Endodermal cell (in vitro differentiated cells): ENCODE measurements around the gene DGKA. TPM values are rescaled to one million over a fixed set of nuclear protein-coding genes. Genes with fewer than 3 reads are reported as not detected.

Experiments
- DNase-seq: peaks from one replicate; pipeline ENCODE4 v3.0.0-alpha.2; 2017
- H3K27ac ChIP-seq: 2 replicates; pipeline ENCODE4 v1.5.1; 2013; ENCODE audit warnings: mild to moderate bottlenecking, low read depth, low read length, moderate library complexity
- H3K27me3 ChIP-seq: 2 replicates; pipeline ENCODE4 v1.6.1; 2013; ENCODE audit warnings: mild to moderate bottlenecking, low read length, moderate library complexity; ENCODE audit not compliant: insufficient read depth, control insufficient read depth, poor library complexity, severe bottlenecking
- H3K36me3 ChIP-seq: 2 replicates; pipeline ENCODE4 v1.7.0; 2013; ENCODE audit warnings: mild to moderate bottlenecking, low read length, moderate library complexity; ENCODE audit not compliant: control insufficient read depth, insufficient read depth
- H3K4me1 ChIP-seq: one replicate; pipeline ENCODE4 v1.7.0; 2013; ENCODE audit warnings: low read length; ENCODE audit not compliant: control insufficient read depth, insufficient read depth
- H3K4me3 ChIP-seq: 2 replicates; pipeline ENCODE4 v1.5.1; 2013; ENCODE audit warnings: mild to moderate bottlenecking, low read length, moderate library complexity
- H3K9ac ChIP-seq: 2 replicates; pipeline ENCODE4 v1.6.1; 2013; ENCODE audit warnings: mild to moderate bottlenecking, low read length, moderate library complexity; ENCODE audit not compliant: poor library complexity, severe bottlenecking; ENCODE audit errors: extremely low read depth
- H3K9me3 ChIP-seq: 2 replicates; pipeline ENCODE4 v1.6.1; 2013; ENCODE audit warnings: mild to moderate bottlenecking, low read length, moderate library complexity; ENCODE audit not compliant: control insufficient read depth
- H3K27ac Mint-ChIP-seq: 2 replicates; pipeline ENCODE4 v1.8.0; 2020; ENCODE audit warnings: mixed read lengths
- H3K27me3 Mint-ChIP-seq: 2 replicates; pipeline ENCODE4 v1.8.0; 2021; ENCODE audit warnings: mild to moderate bottlenecking, mixed read lengths; ENCODE audit not compliant: insufficient read depth
- H3K36me3 Mint-ChIP-seq: 2 replicates; pipeline ENCODE4 v1.8.0; 2020; ENCODE audit warnings: low read depth, mixed read lengths
- H3K4me1 Mint-ChIP-seq: 2 replicates; pipeline ENCODE4 v1.8.0; 2020; ENCODE audit warnings: mixed read lengths
- H3K4me3 Mint-ChIP-seq: 2 replicates; pipeline ENCODE4 v1.8.0; 2020; ENCODE audit warnings: mild to moderate bottlenecking, moderate library complexity, mixed read lengths
- H3K9me3 Mint-ChIP-seq: 2 replicates; pipeline ENCODE4 v1.8.0; 2020; ENCODE audit warnings: mild to moderate bottlenecking, mixed read lengths
- CTCF ChIP-seq: fragments of 200-600 bp; sonication (generic); conservative IDR thresholded peaks from 2 replicates; pipeline ENCODE4 v1.5.0; 2021; ENCODE audit warnings: antibody characterized with exemption, mild to moderate bottlenecking
- whole genome bisulfite sequencing, 2 experiments: methylation state at CpG; one replicate each; pipeline versions ENCODE4 v1.1.5 to v1.1.7; 2013; ENCODE audit warnings: missing lambda C conversion rate in 2 of 2, mixed read lengths in 1 of 2; ENCODE audit not compliant: insufficient coverage in 1 of 2, insufficient read length in 1 of 2; 5-methylcytosine and 5-hydroxymethylcytosine counted together
- total RNA-seq, 2 donors: library from RNA; stranded (reverse); fragmentation: NEBNext Ultra II Directional in 1 of 2; extraction: Animal tissue kit (Norgen Biotek cat#: 25700) in 1 of 2; gene quantifications; 2 replicates in 1 of 2; 3 replicates in 1 of 2; pipeline ENCODE4 v1.2.1, GENCODE V29; 2021

Gene DGKA
- total RNA-seq, 2 donors from 2014 or later = 10.2 to 11.1 TPM

DNA sequence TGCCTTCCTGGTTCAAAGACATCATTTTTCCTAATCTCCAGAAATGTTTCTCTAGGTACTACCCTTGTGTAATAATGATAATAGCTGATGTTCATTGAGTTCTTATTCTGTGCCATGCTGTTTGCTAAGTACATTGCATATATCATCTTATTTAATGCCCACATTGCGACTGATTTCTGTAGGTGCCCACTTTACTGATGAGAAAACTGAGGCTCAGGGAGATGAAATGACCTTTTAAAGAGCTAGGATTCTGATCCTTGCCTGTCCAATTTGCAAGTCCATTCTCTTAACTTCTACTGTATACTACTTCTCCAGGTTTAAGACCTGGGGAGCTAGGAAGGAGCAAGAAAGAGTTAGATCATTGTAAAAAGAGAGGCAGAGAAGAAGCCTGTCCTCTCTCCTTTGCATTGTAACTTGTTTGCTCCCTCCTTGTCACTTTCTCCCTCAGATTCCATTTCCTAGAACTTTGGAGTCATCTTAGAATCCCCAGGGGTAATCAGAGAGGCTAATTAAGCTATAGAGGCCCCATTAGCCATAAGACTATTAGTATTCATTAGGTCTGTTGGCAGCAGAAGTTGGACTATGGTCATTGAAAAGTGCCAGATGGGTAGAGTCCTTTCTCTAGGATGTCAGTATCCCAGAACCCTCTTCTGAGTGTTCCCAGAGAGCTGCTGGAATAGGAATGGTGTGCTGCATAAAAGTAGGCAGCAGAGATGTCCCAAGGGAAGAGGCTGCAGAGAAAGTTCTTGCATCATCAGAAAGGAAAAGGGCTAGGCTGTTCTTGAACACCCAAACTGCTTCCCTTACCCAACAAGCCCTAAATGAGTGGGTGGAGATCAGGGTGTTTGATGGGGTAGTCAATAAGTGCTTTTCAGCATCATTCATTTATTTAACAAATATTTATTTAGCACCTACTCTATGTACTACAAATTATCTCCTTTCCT, 3.1 kb downstream of the DGKA start:
- Histone ChIP-seq H3K9ac (no peak overlapping the region), H3K9me3 (no peaks in the 10 kb centered on the region), H3K27me3 (peaks cover 39% of the 10 kb centered on the region), H3K4me3 (no peak overlapping the region), H3K27ac (no peak overlapping the region), H3K36me3 (no peaks in the 10 kb centered on the region), H3K4me1 (peaks cover 6% of the 10 kb centered on the region)
- Mint-ChIP-seq H3K36me3 (no peaks in the 10 kb centered on the region), H3K27me3 (peaks cover 72% of the 10 kb centered on the region), H3K4me3 (no peak overlapping the region), H3K4me1 (peaks cover 11% of the 10 kb centered on the region), H3K9me3 (no peaks in the 10 kb centered on the region), H3K27ac (no peak overlapping the region)
- DNase-seq = no peak
- 100% methylated on average over 1 of the region's 1 CpG for WGBS, 2 experiments
- TF ChIP-seq CTCF = no peak

DNA sequence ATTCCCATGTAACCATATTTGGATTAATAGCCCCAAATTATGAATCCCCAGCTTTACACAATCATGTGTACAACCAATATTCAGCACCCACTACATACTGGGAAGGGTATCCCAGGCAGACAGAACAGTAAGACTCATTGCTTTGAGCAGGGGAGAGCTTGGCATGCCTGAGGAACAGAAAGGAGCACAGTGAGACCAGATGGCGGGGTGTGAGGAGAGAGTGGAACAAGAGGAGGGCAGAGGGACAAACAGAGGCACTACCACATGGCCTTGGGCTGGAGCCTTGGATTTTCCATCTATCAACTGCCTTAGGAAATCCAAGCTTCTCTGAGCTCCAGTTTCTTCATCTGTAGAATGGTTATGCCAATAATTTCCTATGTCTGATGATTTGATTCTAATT, 3.8 kb downstream of the DGKA start:
- no peaks in the 10 kb centered on the region for H3K9me3 ChIP-seq
- DNase-seq = no peak

GRCh38 chr12:55935738-55936151, 4.8 kb downstream of the DGKA start:
- DNase-seq = peak; percentile 68
- H3K27ac ChIP-seq = no peak overlapping the region

More for the DNA sequence above, 3.8 kb downstream of the DGKA start:
- peaks cover 74% of the 10 kb centered on the region for H3K27me3 Mint-ChIP-seq
- Histone ChIP-seq H3K4me1 (peaks cover 6% of the 10 kb centered on the region), H3K27me3 (peaks cover 41% of the 10 kb centered on the region), H3K36me3 (no peaks in the 10 kb centered on the region), H3K27ac (no peak overlapping the region), H3K4me3 (no peak overlapping the region), H3K9ac (no peak overlapping the region)
- no peak overlapping the region for H3K27ac Mint-ChIP-seq
- peaks cover 11% of the 10 kb centered on the region for H3K4me1 Mint-ChIP-seq
- no peak for TF ChIP-seq CTCF
- H3K4me3 Mint-ChIP-seq = no peak overlapping the region
- no peaks in the 10 kb centered on the region for H3K9me3 Mint-ChIP-seq
- H3K36me3 Mint-ChIP-seq = no peaks in the 10 kb centered on the region
- WGBS, 2 experiments = 81 to 100% methylated on average over 1 of the region's 1 CpG

More at GRCh38 chr12:55935738-55936151, 4.8 kb downstream of the DGKA start:
- H3K27me3 Mint-ChIP-seq = peaks cover 76% of the 10 kb centered on the region
- Histone ChIP-seq H3K4me1 (peaks cover 6% of the 10 kb centered on the region), H3K36me3 (no peaks in the 10 kb centered on the region), H3K4me3 (no peak overlapping the region), H3K27me3 (peaks cover 41% of the 10 kb centered on the region), H3K9me3 (no peaks in the 10 kb centered on the region), H3K9ac (no peak overlapping the region)
- peaks cover 14% of the 10 kb centered on the region for H3K4me1 Mint-ChIP-seq
- no peak overlapping the region for H3K27ac Mint-ChIP-seq
- H3K36me3 Mint-ChIP-seq = no peaks in the 10 kb centered on the region
- peak overlapping the region; percentile 47 for H3K4me3 Mint-ChIP-seq
- no peaks in the 10 kb centered on the region for H3K9me3 Mint-ChIP-seq
- TF ChIP-seq CTCF = peak; percentile 24
- WGBS, 2 experiments = 91 to 93% methylated on average over 20 to 26 of the region's 26 CpGs
